VCaP (cell line): ENCODE data around the gene HOPX.

ENCODE experiments used
- H3K27ac ChIP-seq: fragments of 450-650 bp; 2 replicates; pipeline ENCODE4 v1.5.1; 2017
- CTCF ChIP-seq: fragments of 450-650 bp; conservative IDR thresholded peaks from 2 replicates; pipeline ENCODE4 v1.5.1; 2017; ENCODE audit warnings: mild to moderate bottlenecking, moderate library complexity

Gene HOPX

GRCh38 chr4:56653461-56654237 lies 27.4 kb downstream of the HOPX start:
- no peak for TF ChIP-seq CTCF
- H3K27ac ChIP-seq, result no peak overlapping the region

- H3K27ac ChIP-seq, result no peak overlapping the region
- TF ChIP-seq CTCF, result no peak
These were observed 28.9 kb downstream of the HOPX start for GRCh38 chr4:56652196-56652595.

- no peak for TF ChIP-seq CTCF
- H3K27ac ChIP-seq, result no peak overlapping the region
These were observed 30.1 kb downstream of the HOPX start for GRCh38 chr4:56651056-56651350.

DNA sequence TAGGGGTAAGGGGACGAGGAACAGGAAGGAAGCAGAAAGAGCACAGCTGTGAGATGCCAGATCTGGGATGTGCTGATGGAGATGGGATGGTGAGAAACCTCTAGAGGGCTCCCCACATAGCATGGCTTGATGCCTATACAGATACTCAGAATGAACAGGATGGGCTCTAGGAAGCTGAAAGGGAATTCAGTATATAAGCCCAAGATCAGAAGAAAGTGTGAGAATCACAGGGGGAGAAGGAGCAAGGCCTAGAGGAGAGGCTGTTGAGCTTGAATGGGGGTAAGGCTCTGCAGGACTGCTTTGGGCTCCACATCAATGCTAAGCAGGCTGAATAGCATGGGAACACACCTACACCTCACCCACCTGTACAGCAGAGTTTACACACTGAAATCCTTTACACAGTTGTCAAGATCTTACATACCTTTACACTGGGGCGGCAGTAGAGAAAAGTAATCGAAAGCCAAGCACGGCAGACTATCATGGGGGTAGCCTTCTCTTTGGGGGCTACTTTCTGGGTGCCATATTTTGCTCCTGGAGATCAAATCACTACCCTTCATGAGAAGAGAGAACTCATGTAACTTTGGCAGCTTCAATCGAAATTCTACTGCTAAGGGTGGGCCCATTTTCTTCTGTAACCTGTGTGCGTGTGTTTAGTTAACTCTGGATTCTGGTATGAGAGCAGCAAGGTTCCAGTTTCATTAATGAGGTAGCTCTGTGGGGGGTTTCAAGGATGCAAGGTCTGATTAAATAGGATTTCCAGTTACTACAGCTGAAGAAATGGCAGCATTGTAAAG lies 30.6 kb downstream of the HOPX start:
- no peak for TF ChIP-seq CTCF
- no peak overlapping the region for H3K27ac ChIP-seq

DNA sequence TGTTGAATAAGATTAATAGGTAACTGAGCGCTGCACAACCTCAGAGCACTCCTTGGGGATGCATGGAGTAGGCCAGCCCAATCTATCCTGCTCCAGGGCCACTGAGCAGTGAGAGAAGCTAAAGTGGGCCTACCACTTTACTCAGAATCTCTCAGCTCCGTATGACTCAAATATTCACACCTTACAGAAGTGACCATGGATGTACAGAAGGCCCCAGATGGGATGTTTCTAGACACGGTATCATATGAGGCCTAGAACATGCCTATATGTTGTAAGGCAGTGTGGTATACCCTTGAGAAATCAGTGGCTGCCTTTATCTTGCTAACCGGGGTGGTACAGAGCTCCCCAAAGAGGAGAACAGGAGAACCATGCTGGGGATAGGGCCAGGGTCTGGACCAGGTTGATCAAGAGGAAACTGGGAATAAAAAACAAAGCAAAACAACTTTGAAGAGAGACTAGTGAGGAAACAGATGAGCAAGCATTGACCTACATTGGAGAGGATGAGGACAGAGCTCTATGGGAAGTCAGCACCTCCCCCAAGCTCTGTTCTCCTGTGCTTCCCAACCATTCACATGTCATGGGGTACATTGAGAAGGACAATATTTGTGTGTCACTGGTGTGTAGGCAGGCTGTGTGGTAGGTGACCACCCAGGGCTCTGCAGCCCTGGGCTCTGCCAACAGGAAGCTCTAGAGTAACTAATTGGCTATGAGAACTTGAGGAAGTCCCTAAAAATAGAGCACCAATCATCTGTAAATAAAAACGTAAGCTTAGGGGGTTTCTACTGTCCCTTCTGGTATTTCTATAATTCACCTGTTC lies 31.4 kb downstream of the HOPX start:
- TF ChIP-seq CTCF, result no peak
- H3K27ac ChIP-seq, result no peak overlapping the region

DNA sequence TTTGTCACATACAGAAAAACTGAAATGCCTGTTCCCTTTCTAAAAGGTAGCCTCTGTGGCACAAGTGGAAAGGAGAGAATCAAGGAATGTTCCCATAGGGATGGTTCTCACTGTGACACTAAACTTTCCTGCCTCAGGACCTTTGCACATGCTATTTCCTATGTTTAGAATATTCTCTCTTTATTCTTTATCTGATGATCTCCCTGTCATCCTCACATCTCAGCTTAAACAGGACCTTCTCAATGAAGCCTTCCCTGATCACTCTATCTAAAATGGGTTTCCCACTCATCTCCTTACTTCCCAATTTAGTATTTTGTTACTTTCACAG lies 32.3 kb downstream of the HOPX start:
- H3K27ac ChIP-seq, result no peak overlapping the region
- TF ChIP-seq CTCF, result no peak
